GM10248 (cell line): ENCODE results near the gene ZNF792.

ENCODE experiments used
- CTCF ChIA-PET: fragments of 300-600 bp; sonication (Branson Sonifier 250); formaldehyde crosslinking; extraction: SDS; loops from one replicate; lab custom pipeline; 2021; ENCODE audit warnings: antibody characterized with exemption; lab: Yijun Ruan, JAX
- POLR2A ChIA-PET: fragments of 350-650 bp; sonication (Branson Sonifier 250); formaldehyde crosslinking; extraction: SDS; loops from one replicate; lab custom pipeline; 2020; ENCODE audit warnings: antibody characterized with exemption; lab: Yijun Ruan, JAX
- DNase-seq: peaks from one replicate; pipeline ENCODE4 v3.0.0; 2012; ENCODE audit errors: extremely low spot score
- CTCF ChIP-seq: IDR thresholded peaks from 2 replicates; pipeline ENCODE4 v1.5.1; 2012; ENCODE audit warnings: mild to moderate bottlenecking, low read depth; ENCODE audit errors: extremely low read depth, missing control alignments, control extremely low read depth

Gene ZNF792

GRCh38 chr19:34990578-34991192, 26.7 kb upstream of the ZNF792 start:
- POLR2A ChIA-PET = interaction anchor here (1.6 kb wide), 1 partner anchor 9 kb away, joined by 5 read pairs; the partner anchor contains the start of gene GRAMD1A
- DNase-seq = no peak
- CTCF ChIA-PET = interaction anchor here (1.1 to 1.3 kb wide), 2 partner anchors 17 kb away, joined by 3 to 4 read pairs; no protein-coding TSS in a partner anchor
- no peak for TF ChIP-seq CTCF

- POLR2A ChIA-PET = interaction anchor here (0.5 to 1.6 kb wide), 5 partner anchors 8 to 185 kb away, joined by 3 to 6 read pairs (median 5); partner anchors contain the start of gene GRAMD1A
- no peak for DNase-seq
- CTCF ChIA-PET = interaction anchor here (1.0 to 1.6 kb wide), 5 partner anchors 9 to 55 kb away, joined by 3 to 5 read pairs (median 4); no protein-coding TSS in a partner anchor
- no peak for TF ChIP-seq CTCF
These were observed 25.3 kb upstream of the ZNF792 start for GRCh38 chr19:34989298-34989697.

GRCh38 chr19:34988119-34988518, 24.1 kb upstream of the ZNF792 start:
- ChIA-PET POLR2A (no interaction called here), CTCF (interaction anchor here (1.3 to 4.4 kb wide), 3 partner anchors 8 to 57 kb away, joined by 3 to 19 read pairs (median 4); no protein-coding TSS in a partner anchor)
- TF ChIP-seq CTCF = no peak
- no peak for DNase-seq

GRCh38 chr19:34985249-34986022, 21.4 kb upstream of the ZNF792 start:
- ChIA-PET CTCF (interaction anchor here (0.8 to 4.4 kb wide), 2 partner anchors 12 to 346 kb away, joined by 3 to 19 read pairs; no protein-coding TSS in a partner anchor), POLR2A (no interaction called here)
- no peak for TF ChIP-seq CTCF
- no peak for DNase-seq

- DNase-seq = no peak
- no peak for TF ChIP-seq CTCF
- POLR2A ChIA-PET = no interaction called here
- CTCF ChIA-PET = interaction anchor here (0.7 to 4.4 kb wide), 2 partner anchors 11 to 60 kb away, joined by 3 to 19 read pairs; no protein-coding TSS in a partner anchor
These were observed 20.3 kb upstream of the ZNF792 start for GRCh38 chr19:34984287-34984686.

GRCh38 chr19:34983786-34984185, 19.8 kb upstream of the ZNF792 start:
- DNase-seq = no peak
- CTCF ChIA-PET = interaction anchor here (0.7 to 4.4 kb wide), 3 partner anchors 10 to 61 kb away, joined by 3 to 19 read pairs (median 3); no protein-coding TSS in a partner anchor
- TF ChIP-seq CTCF = no peak
- POLR2A ChIA-PET = no interaction called here
